PFSK-1 (cell line): ENCODE measurements around the gene TFEC.

ENCODE experiments used
- POLR2AphosphoS5 ChIP-seq: IDR thresholded peaks from 2 replicates; pipeline ENCODE4 v1.6.1; 2012; ENCODE audit warnings: low read depth, mild to moderate bottlenecking, control low read depth, low read length, moderate library complexity
- SIN3A ChIP-seq: IDR thresholded peaks from 2 replicates; pipeline ENCODE4 v1.6.1; 2012; ENCODE audit warnings: mild to moderate bottlenecking, low read length, moderate library complexity, borderline replicate concordance; ENCODE audit not compliant: insufficient read depth
- TAF1 ChIP-seq: IDR thresholded peaks from 2 replicates; pipeline ENCODE4 v1.6.1; 2012; ENCODE audit warnings: low read length, control low read depth, borderline replicate concordance; ENCODE audit not compliant: insufficient read depth
- TF ChIP-seq, protein P1 (sequence below), 2 experiments: IDR thresholded peaks; 2 replicates each; pipeline versions ENCODE4 v1.6.1 to v1.8.0; 2011 to 2012; ENCODE audit warnings: low read depth in 2 of 2, low read length in 2 of 2, control low read depth in 1 of 2, inconsistent platforms in 1 of 2, mild to moderate bottlenecking in 1 of 2, moderate library complexity in 1 of 2; ENCODE audit not compliant: insufficient read depth in 1 of 2

GRCh38 chr7:115964799-115965198 lies 65.8 kb downstream of the TFEC start:
- no peak for TF ChIP-seq POLR2AphosphoS5
- no peak for TF ChIP-seq SIN3A
- TF ChIP-seq, protein P1, sequence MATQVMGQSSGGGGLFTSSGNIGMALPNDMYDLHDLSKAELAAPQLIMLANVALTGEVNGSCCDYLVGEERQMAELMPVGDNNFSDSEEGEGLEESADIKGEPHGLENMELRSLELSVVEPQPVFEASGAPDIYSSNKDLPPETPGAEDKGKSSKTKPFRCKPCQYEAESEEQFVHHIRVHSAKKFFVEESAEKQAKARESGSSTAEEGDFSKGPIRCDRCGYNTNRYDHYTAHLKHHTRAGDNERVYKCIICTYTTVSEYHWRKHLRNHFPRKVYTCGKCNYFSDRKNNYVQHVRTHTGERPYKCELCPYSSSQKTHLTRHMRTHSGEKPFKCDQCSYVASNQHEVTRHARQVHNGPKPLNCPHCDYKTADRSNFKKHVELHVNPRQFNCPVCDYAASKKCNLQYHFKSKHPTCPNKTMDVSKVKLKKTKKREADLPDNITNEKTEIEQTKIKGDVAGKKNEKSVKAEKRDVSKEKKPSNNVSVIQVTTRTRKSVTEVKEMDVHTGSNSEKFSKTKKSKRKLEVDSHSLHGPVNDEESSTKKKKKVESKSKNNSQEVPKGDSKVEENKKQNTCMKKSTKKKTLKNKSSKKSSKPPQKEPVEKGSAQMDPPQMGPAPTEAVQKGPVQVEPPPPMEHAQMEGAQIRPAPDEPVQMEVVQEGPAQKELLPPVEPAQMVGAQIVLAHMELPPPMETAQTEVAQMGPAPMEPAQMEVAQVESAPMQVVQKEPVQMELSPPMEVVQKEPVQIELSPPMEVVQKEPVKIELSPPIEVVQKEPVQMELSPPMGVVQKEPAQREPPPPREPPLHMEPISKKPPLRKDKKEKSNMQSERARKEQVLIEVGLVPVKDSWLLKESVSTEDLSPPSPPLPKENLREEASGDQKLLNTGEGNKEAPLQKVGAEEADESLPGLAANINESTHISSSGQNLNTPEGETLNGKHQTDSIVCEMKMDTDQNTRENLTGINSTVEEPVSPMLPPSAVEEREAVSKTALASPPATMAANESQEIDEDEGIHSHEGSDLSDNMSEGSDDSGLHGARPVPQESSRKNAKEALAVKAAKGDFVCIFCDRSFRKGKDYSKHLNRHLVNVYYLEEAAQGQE (IDR thresholded peaks at IDR 0.05; ENCODE audit: insufficient read depth in 1 of 2, low read depth in 2 of 2, low read length in 2 of 2) = no peak
- TF ChIP-seq TAF1 = no peak
